Neural progenitor cell (in vitro differentiated cells): ENCODE measurements around the gene MROH9. TPM values are rescaled to one million over a fixed set of nuclear protein-coding genes. Genes with fewer than 3 reads are reported as not detected.

ENCODE experiments used
- DNase-seq: peaks from one replicate; pipeline ENCODE4 v3.0.0-alpha.2; 2016; ENCODE audit warnings: low spot score
- H2AFZ ChIP-seq: fragments of 200-600 bp; sonication (generic); replicated peaks from 2 replicates; pipeline ENCODE4 v1.6.1; 2016; ENCODE audit warnings: antibody characterized with exemption
- H3F3A ChIP-seq: fragments of 200-600 bp; sonication (generic); 2 replicates; pipeline ENCODE4 v1.6.1; 2016; ENCODE audit warnings: antibody characterized with exemption, low read depth
- H3K27ac ChIP-seq: fragments of 200-600 bp; sonication (generic); 2 replicates; pipeline ENCODE4 v1.5.1; 2016; ENCODE audit warnings: mild to moderate bottlenecking
- H3K27me3 ChIP-seq: fragments of 200-600 bp; sonication (generic); 2 replicates; pipeline ENCODE4 v1.6.1; 2016; ENCODE audit warnings: mild to moderate bottlenecking, moderate library complexity
- H3K36me3 ChIP-seq: fragments of 200-600 bp; sonication (generic); 2 replicates; pipeline ENCODE4 v1.5.1; 2016
- H3K4me1 ChIP-seq: fragments of 200-600 bp; sonication (generic); 2 replicates; pipeline ENCODE4 v1.6.1; 2016; ENCODE audit warnings: mixed run types
- H3K4me2 ChIP-seq: fragments of 200-600 bp; sonication (generic); 2 replicates; pipeline ENCODE4 v1.6.1; 2016
- H3K4me3 ChIP-seq: fragments of 200-600 bp; sonication (generic); 2 replicates; pipeline ENCODE4 v1.5.1; 2016
- H3K79me2 ChIP-seq: fragments of 200-600 bp; sonication (generic); 2 replicates; pipeline ENCODE4 v1.6.1; 2016; ENCODE audit warnings: low read depth
- H3K9ac ChIP-seq: fragments of 200-600 bp; sonication (generic); 2 replicates; pipeline ENCODE4 v1.6.1; 2016
- H3K9me3 ChIP-seq: fragments of 200-600 bp; sonication (generic); 2 replicates; pipeline ENCODE4 v1.5.1; 2016; ENCODE audit warnings: low read depth
- H4K20me1 ChIP-seq: fragments of 200-600 bp; sonication (generic); 2 replicates; pipeline ENCODE4 v1.6.1; 2016; ENCODE audit warnings: low read depth
- H3K27ac Mint-ChIP-seq: 3 replicates; pipeline ENCODE4 v1.8.0; 2021; ENCODE audit warnings: mixed read lengths
- H3K27me3 Mint-ChIP-seq: 2 replicates; pipeline ENCODE4 v1.8.0; 2022; ENCODE audit warnings: low read depth, mild to moderate bottlenecking, inconsistent platforms, moderate library complexity, mixed read lengths; ENCODE audit not compliant: insufficient read depth
- H3K36me3 Mint-ChIP-seq: 3 replicates; pipeline ENCODE4 v1.8.0; 2021; ENCODE audit warnings: mixed read lengths
- H3K4me1 Mint-ChIP-seq: 3 replicates; pipeline ENCODE4 v1.8.0; 2021; ENCODE audit warnings: mixed read lengths
- H3K4me3 Mint-ChIP-seq: 3 replicates; pipeline ENCODE4 v1.8.0; 2021; ENCODE audit warnings: mild to moderate bottlenecking, moderate library complexity, mixed read lengths
- H3K9me3 Mint-ChIP-seq: 3 replicates; pipeline ENCODE4 v1.8.0; 2020; ENCODE audit warnings: mixed read lengths
- EZH2 ChIP-seq: fragments of 200-600 bp; sonication (generic); IDR thresholded peaks from 2 replicates; pipeline ENCODE4 v1.6.1; 2017; ENCODE audit warnings: antibody characterized with exemption, mild to moderate bottlenecking, moderate library complexity
- EZH2phosphoT487 ChIP-seq: fragments of 200-600 bp; sonication (generic); IDR thresholded peaks from 2 replicates; pipeline ENCODE4 v1.6.1; 2017; ENCODE audit warnings: antibody characterized with exemption
- microRNA counts: library from miRNA; unstranded; fragments of <30 nt; microRNA quantifications from one replicate; lab custom pipeline; 2016
- microRNA-seq: library from miRNA; unstranded; fragments of <30 nt; microRNA quantifications from one replicate; pipeline ENCODE4, GENCODE V29; 2016
- small RNA-seq: library from RNA; depleted of rRNA; stranded (forward); fragments of <200 nt; gene quantifications from one replicate; pipeline ENCODE3, GENCODE V24; 2015
- total RNA-seq: library from RNA; depleted of rRNA; stranded (reverse); fragments of >200 nt; gene quantifications from 2 replicates; pipeline ENCODE4 v1.2.3, GENCODE V29; 2015; ENCODE audit warnings: low replicate concordance
- TF ChIP-seq, protein P1 (sequence below): fragments of 200-600 bp; sonication (generic); IDR thresholded peaks from 2 replicates; pipeline ENCODE4 v1.5.1; 2017; ENCODE audit warnings: antibody characterized with exemption, mild to moderate bottlenecking

MROH9 gene
- total RNA-seq, 1 donor from 2014 or later, result not detected

DNA sequence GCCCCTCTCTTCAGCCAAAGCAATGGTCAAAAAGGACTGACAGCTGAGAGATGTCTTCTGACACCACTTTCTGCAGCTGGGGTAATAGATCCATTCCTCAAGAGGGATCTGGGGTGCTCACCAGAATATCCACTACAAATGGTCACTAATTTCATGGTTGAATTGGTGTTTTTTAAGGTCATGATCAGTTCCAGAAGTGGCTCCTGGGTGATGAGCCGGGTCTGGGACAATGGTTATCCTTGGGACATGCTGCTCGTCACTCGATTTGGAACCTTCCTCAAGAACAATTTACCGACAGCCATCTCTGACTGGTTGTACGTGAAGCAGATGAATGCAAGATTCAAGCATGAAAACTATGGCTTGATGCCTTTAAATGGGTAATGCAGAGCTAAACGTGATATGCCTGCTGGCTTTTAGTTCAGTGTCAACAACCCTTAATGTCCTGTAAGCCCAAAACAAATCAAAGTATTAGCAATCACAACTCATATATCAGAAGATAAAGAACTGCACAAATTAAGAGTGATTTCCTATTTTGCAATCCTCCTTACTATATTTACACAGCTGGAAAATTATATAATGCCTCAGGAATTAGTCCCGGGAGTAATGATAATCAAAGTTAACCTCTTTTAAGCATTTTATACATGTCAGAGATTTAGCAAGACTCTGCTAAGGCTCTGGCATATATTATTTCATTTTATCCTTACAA is 175.4 kb downstream of the MROH9 start:
- TF ChIP-seq EZH2phosphoT487 (no peak), EZH2 (no peak)
- TF ChIP-seq, protein P1, sequence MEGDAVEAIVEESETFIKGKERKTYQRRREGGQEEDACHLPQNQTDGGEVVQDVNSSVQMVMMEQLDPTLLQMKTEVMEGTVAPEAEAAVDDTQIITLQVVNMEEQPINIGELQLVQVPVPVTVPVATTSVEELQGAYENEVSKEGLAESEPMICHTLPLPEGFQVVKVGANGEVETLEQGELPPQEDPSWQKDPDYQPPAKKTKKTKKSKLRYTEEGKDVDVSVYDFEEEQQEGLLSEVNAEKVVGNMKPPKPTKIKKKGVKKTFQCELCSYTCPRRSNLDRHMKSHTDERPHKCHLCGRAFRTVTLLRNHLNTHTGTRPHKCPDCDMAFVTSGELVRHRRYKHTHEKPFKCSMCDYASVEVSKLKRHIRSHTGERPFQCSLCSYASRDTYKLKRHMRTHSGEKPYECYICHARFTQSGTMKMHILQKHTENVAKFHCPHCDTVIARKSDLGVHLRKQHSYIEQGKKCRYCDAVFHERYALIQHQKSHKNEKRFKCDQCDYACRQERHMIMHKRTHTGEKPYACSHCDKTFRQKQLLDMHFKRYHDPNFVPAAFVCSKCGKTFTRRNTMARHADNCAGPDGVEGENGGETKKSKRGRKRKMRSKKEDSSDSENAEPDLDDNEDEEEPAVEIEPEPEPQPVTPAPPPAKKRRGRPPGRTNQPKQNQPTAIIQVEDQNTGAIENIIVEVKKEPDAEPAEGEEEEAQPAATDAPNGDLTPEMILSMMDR, result no peak
- H3K36me3 Mint-ChIP-seq, result no peaks in the 10 kb centered on the region
- no peaks in the 10 kb centered on the region for H3K9me3 ChIP-seq
- H3K27me3 ChIP-seq, result no peaks in the 10 kb centered on the region
- H3K4me1 ChIP-seq, result no peaks in the 10 kb centered on the region
- H3K4me3 Mint-ChIP-seq, result no peak overlapping the region
- H3K36me3 ChIP-seq, result no peaks in the 10 kb centered on the region
- H2AFZ ChIP-seq, result no peak overlapping the region
- H4K20me1 ChIP-seq, result no peaks in the 10 kb centered on the region
- no peak overlapping the region for H3K4me2 ChIP-seq
- no peak overlapping the region for H3K4me3 ChIP-seq
- H3K27ac ChIP-seq, result no peak overlapping the region
- no peaks in the 10 kb centered on the region for H3F3A ChIP-seq
- no peaks in the 10 kb centered on the region for H3K79me2 ChIP-seq
- no peaks in the 10 kb centered on the region for H3K9me3 Mint-ChIP-seq
- DNase-seq, result no peak
- H3K4me1 Mint-ChIP-seq, result no peaks in the 10 kb centered on the region
- no peaks in the 10 kb centered on the region for H3K27me3 Mint-ChIP-seq
- H3K9ac ChIP-seq, result no peak overlapping the region
- H3K27ac Mint-ChIP-seq, result no peak overlapping the region

GRCh38 chr1:171112119-171112518 is 176.8 kb downstream of the MROH9 start:
- H3K27me3 Mint-ChIP-seq, result no peaks in the 10 kb centered on the region

DNA sequence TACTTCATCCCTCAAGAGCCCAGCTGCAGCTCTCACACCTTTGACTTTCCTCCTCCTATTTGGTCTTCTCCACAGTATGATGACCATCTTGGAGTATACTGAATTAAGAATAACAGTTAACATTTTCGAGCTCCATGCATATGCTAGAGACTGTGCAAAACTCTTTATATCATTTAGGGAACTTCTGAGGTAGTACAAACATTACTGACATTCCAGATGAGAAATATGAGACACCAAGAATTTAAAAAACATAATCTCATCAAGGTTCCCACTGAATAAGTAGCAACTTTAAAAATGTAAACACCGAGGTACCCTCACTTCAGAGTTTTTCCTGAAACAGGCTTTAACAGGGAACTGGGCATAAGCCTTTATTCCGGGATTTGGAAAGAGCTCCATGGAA is 178.0 kb downstream of the MROH9 start:
- H3F3A ChIP-seq, result no peaks in the 10 kb centered on the region
- no peak overlapping the region for H2AFZ ChIP-seq
- no peak overlapping the region for H3K4me2 ChIP-seq
- H3K4me1 ChIP-seq, result no peaks in the 10 kb centered on the region
- H3K27ac Mint-ChIP-seq, result no peak overlapping the region
- H3K27me3 ChIP-seq, result no peaks in the 10 kb centered on the region
- no peaks in the 10 kb centered on the region for H4K20me1 ChIP-seq
- H3K4me1 Mint-ChIP-seq, result no peaks in the 10 kb centered on the region
- H3K9me3 Mint-ChIP-seq, result no peaks in the 10 kb centered on the region
- no peaks in the 10 kb centered on the region for H3K27me3 Mint-ChIP-seq
- H3K4me3 Mint-ChIP-seq, result no peak overlapping the region
- H3K79me2 ChIP-seq, result no peaks in the 10 kb centered on the region
- no peaks in the 10 kb centered on the region for H3K36me3 Mint-ChIP-seq
- no peak for DNase-seq
- no peak overlapping the region for H3K9ac ChIP-seq
- H3K27ac ChIP-seq, result no peak overlapping the region
- no peak overlapping the region for H3K4me3 ChIP-seq
- H3K36me3 ChIP-seq, result no peaks in the 10 kb centered on the region
- H3K9me3 ChIP-seq, result no peaks in the 10 kb centered on the region
- no peak for TF ChIP-seq EZH2
- no peak for TF ChIP-seq EZH2phosphoT487
- TF ChIP-seq, protein P1, result no peak

More at GRCh38 chr1:171112119-171112518, 176.8 kb downstream of the MROH9 start:
- H3F3A ChIP-seq, result no peaks in the 10 kb centered on the region
- no peaks in the 10 kb centered on the region for H3K4me1 ChIP-seq
- H3K9me3 Mint-ChIP-seq, result no peaks in the 10 kb centered on the region
- no peaks in the 10 kb centered on the region for H3K27me3 ChIP-seq
- no peak overlapping the region for H2AFZ ChIP-seq
- DNase-seq, result no peak
- H3K36me3 Mint-ChIP-seq, result no peaks in the 10 kb centered on the region
- H3K27ac ChIP-seq, result no peak overlapping the region
- no peaks in the 10 kb centered on the region for H3K9me3 ChIP-seq
- TF ChIP-seq, protein P1, result no peak
- TF ChIP-seq EZH2phosphoT487, result no peak
- no peak for TF ChIP-seq EZH2
- no peaks in the 10 kb centered on the region for H3K79me2 ChIP-seq
- H3K4me3 Mint-ChIP-seq, result no peak overlapping the region
- no peak overlapping the region for H3K27ac Mint-ChIP-seq
- no peaks in the 10 kb centered on the region for H3K4me1 Mint-ChIP-seq
- no peaks in the 10 kb centered on the region for H3K36me3 ChIP-seq
- no peak overlapping the region for H3K4me2 ChIP-seq
- no peaks in the 10 kb centered on the region for H4K20me1 ChIP-seq
- no peak overlapping the region for H3K4me3 ChIP-seq
- H3K9ac ChIP-seq, result no peak overlapping the region

MicroRNAs within 50 kb of the gene (microRNA counts, 767-probe panel; counts per million panel counts)
- microRNA hsa-miR-1295a (lab: Ali Mortazavi, UCI), result 460 counts per million, percentile 90 among the panel's probes with 10 or more counts

Small RNA genes within 50 kb of the gene (microRNA-seq; reads per million reads assigned to microRNA genes)
- not detected for gene MIR1295A
- not detected for gene MIR1295B

Small RNA genes within 50 kb of the gene (small RNA-seq; reads per million reads assigned to genes)
- 0.11 reads per million for gene MIR1295A

Other genes with a start within 250 kb of the MROH9 start
- gene FMO3, start 155.4 kb downstream of the MROH9 start, total RNA-seq, result not detected in 2 replicates
- 0.47 TPM in 1 of 2 replicates, not detected in the other for gene FMO2, start 249.8 kb downstream of the MROH9 start, total RNA-seq